GM23248 (cell line): Measurements from ENCODE around the gene TRIM42.

Source experiments
- EZH2 ChIP-seq: fragments of 200-600 bp; sonication (generic); IDR thresholded peaks from 2 replicates; pipeline ENCODE4 v1.6.1; 2018; ENCODE audit warnings: antibody characterized with exemption, mild to moderate bottlenecking; ENCODE audit not compliant: insufficient read depth, poor library complexity, severe bottlenecking
- EZH2phosphoT487 ChIP-seq: fragments of 200-600 bp; sonication (generic); IDR thresholded peaks from 2 replicates; pipeline ENCODE4 v1.6.1; 2018; ENCODE audit warnings: antibody characterized with exemption, moderate library complexity, mild to moderate bottlenecking, low read depth; ENCODE audit not compliant: insufficient read depth

GRCh38 chr3:140636406-140637138 lies 41.3 kb upstream of the TRIM42 start:
- TF ChIP-seq EZH2 (no peak), EZH2phosphoT487 (no peak)
